GM12878 (cell line): Measurements from ENCODE around the gene CSRP1.

Source experiments
- CREM ChIP-seq: IDR thresholded peaks from 2 replicates; pipeline ENCODE4 v1.6.1; 2014; ENCODE audit warnings: antibody characterized with exemption, low read depth
- EGR1 ChIP-seq, 2 experiments: IDR thresholded peaks; 1 replicate in 1 of 2; 2 replicates in 1 of 2; pipeline ENCODE4 v1.6.1; 2011 to 2012; ENCODE audit warnings: low read depth in 2 of 2, low read length in 2 of 2, borderline replicate concordance in 1 of 2, mild to moderate bottlenecking in 1 of 2, moderate library complexity in 1 of 2
- EZH2 ChIP-seq: IDR thresholded peaks from 2 replicates; pipeline ENCODE4 v1.6.1; 2012; ENCODE audit warnings: low read depth, mild to moderate bottlenecking, control low read depth, inconsistent platforms, low read length, borderline replicate concordance; ENCODE audit not compliant: control insufficient read depth
- NRF1 ChIP-seq: conservative IDR thresholded peaks from 2 replicates; pipeline ENCODE4 v1.6.1; 2011; ENCODE audit warnings: mild to moderate bottlenecking, low read depth, low read length, improper control_type of control experiment
- SMARCA5 ChIP-seq: fragments of 450-650 bp; IDR thresholded peaks from 2 replicates; pipeline ENCODE4 v1.6.1; 2017; ENCODE audit warnings: mild to moderate bottlenecking
- SRF ChIP-seq, 2 experiments: IDR thresholded peaks; 2 replicates each; pipeline ENCODE4 v1.6.1; 2011; ENCODE audit warnings: low read depth in 2 of 2, low read length in 2 of 2, mild to moderate bottlenecking in 1 of 2, moderate library complexity in 1 of 2
- STAT3 ChIP-seq: IDR thresholded peaks from 2 replicates; pipeline ENCODE4 v1.6.1; 2011; ENCODE audit warnings: low read depth, low read length, improper control_type of control experiment
- SUZ12 ChIP-seq: fragments of 200-600 bp; sonication (generic); IDR thresholded peaks from one replicate; pipeline ENCODE4 v1.6.1; 2018; ENCODE audit warnings: antibody characterized with exemption, mild to moderate bottlenecking; ENCODE audit not compliant: unreplicated experiment
- TAF1 ChIP-seq: IDR thresholded peaks from 2 replicates; pipeline ENCODE4 v1.6.1; 2011; ENCODE audit warnings: mild to moderate bottlenecking, low read depth, low read length, borderline replicate concordance
- YY1 ChIP-seq: IDR thresholded peaks from 2 replicates; pipeline ENCODE4 v1.6.1; 2011; ENCODE audit warnings: low read depth, mild to moderate bottlenecking, low read length
- TF ChIP-seq, protein P1 (sequence below), 3 experiments: IDR thresholded peaks in 2 of 3; conservative IDR thresholded peaks in 1 of 3; 2 replicates each; pipeline ENCODE4 v1.5.1; 2011; ENCODE audit warnings: low read depth in 3 of 3, low read length in 3 of 3, mild to moderate bottlenecking in 3 of 3, control low read depth in 2 of 3, moderate library complexity in 2 of 3, inconsistent platforms in 1 of 3, mixed read lengths in 1 of 3; ENCODE audit not compliant: control insufficient read depth in 2 of 3, insufficient read depth in 1 of 3; ENCODE audit errors: extremely low read depth in 1 of 3
- TF ChIP-seq, protein P2 (sequence below): fragments of 450-650 bp; formaldehyde crosslinking; IDR thresholded peaks from 2 replicates; pipeline ENCODE4 v1.5.0; 2022; ENCODE audit warnings: mild to moderate bottlenecking, missing genetic modification characterization
- TF ChIP-seq, protein P3 (sequence below): IDR thresholded peaks from 2 replicates; pipeline ENCODE4 v1.6.1; 2011; ENCODE audit warnings: low read depth, mild to moderate bottlenecking, low read length, moderate library complexity, borderline replicate concordance; ENCODE audit errors: extremely low read depth

DNA sequence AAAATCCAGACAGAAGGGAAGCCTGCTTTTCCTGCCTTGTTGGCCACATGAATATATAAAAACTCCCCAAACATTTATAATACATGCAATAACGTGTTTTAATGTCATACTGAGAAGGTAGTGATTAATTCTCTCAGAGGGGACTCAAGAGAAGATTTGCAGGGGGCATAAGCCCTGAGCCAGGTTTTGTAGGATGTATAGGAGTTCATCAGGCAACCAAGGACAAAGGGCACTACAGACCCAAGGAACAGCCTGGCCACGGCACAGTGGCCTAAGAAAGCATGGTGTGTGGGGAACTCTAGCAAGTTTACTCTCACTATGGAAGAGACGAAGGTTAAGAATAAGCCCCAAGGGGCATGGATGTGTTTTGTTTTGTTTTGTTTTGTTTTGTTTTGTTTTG, 70.0 kb downstream of the CSRP1 start:
- TF ChIP-seq, protein P1, sequence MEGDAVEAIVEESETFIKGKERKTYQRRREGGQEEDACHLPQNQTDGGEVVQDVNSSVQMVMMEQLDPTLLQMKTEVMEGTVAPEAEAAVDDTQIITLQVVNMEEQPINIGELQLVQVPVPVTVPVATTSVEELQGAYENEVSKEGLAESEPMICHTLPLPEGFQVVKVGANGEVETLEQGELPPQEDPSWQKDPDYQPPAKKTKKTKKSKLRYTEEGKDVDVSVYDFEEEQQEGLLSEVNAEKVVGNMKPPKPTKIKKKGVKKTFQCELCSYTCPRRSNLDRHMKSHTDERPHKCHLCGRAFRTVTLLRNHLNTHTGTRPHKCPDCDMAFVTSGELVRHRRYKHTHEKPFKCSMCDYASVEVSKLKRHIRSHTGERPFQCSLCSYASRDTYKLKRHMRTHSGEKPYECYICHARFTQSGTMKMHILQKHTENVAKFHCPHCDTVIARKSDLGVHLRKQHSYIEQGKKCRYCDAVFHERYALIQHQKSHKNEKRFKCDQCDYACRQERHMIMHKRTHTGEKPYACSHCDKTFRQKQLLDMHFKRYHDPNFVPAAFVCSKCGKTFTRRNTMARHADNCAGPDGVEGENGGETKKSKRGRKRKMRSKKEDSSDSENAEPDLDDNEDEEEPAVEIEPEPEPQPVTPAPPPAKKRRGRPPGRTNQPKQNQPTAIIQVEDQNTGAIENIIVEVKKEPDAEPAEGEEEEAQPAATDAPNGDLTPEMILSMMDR (IDR thresholded peaks at IDR 0.05 in 2 of 3, conservative IDR thresholded peaks at IDR 0.05 in 1 of 3; ENCODE audit: control insufficient read depth in 2 of 3, extremely low read depth in 1 of 3, insufficient read depth in 1 of 3, low read depth in 3 of 3, low read length in 3 of 3), result no peak
- TF ChIP-seq SRF (IDR thresholded peaks at IDR 0.05; ENCODE audit: low read depth in 2 of 2, low read length in 2 of 2) (no peak), EGR1 (IDR thresholded peaks at IDR 0.05; ENCODE audit: borderline replicate concordance in 1 of 2, low read depth in 2 of 2, low read length in 2 of 2) (no peak), EZH2 (no peak), SUZ12 (no peak), TAF1 (no peak), NRF1 (no peak), CREM (no peak), YY1 (no peak), SMARCA5 (no peak), STAT3 (no peak)
- TF ChIP-seq, protein P2, sequence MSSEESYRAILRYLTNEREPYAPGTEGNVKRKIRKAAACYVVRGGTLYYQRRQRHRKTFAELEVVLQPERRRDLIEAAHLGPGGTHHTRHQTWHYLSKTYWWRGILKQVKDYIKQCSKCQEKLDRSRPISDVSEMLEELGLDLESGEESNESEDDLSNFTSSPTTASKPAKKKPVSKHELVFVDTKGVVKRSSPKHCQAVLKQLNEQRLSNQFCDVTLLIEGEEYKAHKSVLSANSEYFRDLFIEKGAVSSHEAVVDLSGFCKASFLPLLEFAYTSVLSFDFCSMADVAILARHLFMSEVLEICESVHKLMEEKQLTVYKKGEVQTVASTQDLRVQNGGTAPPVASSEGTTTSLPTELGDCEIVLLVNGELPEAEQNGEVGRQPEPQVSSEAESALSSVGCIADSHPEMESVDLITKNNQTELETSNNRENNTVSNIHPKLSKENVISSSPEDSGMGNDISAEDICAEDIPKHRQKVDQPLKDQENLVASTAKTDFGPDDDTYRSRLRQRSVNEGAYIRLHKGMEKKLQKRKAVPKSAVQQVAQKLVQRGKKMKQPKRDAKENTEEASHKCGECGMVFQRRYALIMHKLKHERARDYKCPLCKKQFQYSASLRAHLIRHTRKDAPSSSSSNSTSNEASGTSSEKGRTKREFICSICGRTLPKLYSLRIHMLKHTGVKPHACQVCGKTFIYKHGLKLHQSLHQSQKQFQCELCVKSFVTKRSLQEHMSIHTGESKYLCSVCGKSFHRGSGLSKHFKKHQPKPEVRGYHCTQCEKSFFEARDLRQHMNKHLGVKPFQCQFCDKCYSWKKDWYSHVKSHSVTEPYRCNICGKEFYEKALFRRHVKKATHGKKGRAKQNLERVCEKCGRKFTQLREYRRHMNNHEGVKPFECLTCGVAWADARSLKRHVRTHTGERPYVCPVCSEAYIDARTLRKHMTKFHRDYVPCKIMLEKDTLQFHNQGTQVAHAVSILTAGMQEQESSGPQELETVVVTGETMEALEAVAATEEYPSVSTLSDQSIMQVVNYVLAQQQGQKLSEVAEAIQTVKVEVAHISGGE (CRISPR knock-in tag), result no peak
- TF ChIP-seq, protein P3, sequence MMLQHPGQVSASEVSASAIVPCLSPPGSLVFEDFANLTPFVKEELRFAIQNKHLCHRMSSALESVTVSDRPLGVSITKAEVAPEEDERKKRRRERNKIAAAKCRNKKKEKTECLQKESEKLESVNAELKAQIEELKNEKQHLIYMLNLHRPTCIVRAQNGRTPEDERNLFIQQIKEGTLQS, result no peak
